HepG2 (cell line): ENCODE data around the gene ITPR1. TPM values are rescaled to one million over a fixed set of nuclear protein-coding genes. Genes with fewer than 3 reads are reported as not detected.

Source experiments
- CAMTA2 ChIP-seq: sonication (generic); formaldehyde crosslinking; IDR thresholded peaks from 2 replicates; pipeline ENCODE4 v1.4.0; 2020; ENCODE audit warnings: mild to moderate bottlenecking, missing genetic modification reagents, borderline replicate concordance
- SMAD1 ChIP-seq: sonication (generic); formaldehyde crosslinking; IDR thresholded peaks from 2 replicates; pipeline ENCODE4 v1.4.0; 2020; ENCODE audit warnings: missing genetic modification reagents, low read depth, mild to moderate bottlenecking, borderline replicate concordance
- ZBTB2 ChIP-seq: sonication (generic); formaldehyde crosslinking; IDR thresholded peaks from 2 replicates; pipeline ENCODE4 v1.8.0; 2022; ENCODE audit warnings: low read depth, missing genetic modification reagents
- ZBTB25 ChIP-seq: IDR thresholded peaks from 2 replicates; pipeline ENCODE4 v1.6.1; 2018; ENCODE audit warnings: missing genetic modification reagents
- ZNF232 ChIP-seq: sonication (generic); formaldehyde crosslinking; IDR thresholded peaks from 2 replicates; pipeline ENCODE4 v1.4.0; 2020; ENCODE audit warnings: missing genetic modification reagents, borderline replicate concordance
- ZNF263 ChIP-seq: sonication (generic); formaldehyde crosslinking; IDR thresholded peaks from 2 replicates; pipeline ENCODE4 v1.4.0; 2020; ENCODE audit warnings: missing genetic modification reagents
- polyA plus RNA-seq, 8 experiments: library from polyadenylated mRNA; depleted of rRNA in 3 of 8; stranded (reverse) in 7 of 8; unstranded in 1 of 8; fragments of >200 nt; fragmentation: Illumina TruSeq in 4 of 8; extraction: Trizol in 4 of 8; gene quantifications; 2 replicates each; pipeline versions ENCODE4 v1.2.1 to v1.2.3, GENCODE V29; 2011 to 2016; ENCODE audit warnings: low read depth in 4 of 8, missing spikeins in 1 of 8, mixed read lengths in 1 of 8; ENCODE audit not compliant: insufficient read depth in 1 of 8
- total RNA-seq, 5 experiments: library from RNA; depleted of rRNA; stranded (reverse); fragments of >200 nt; fragmentation: Illumina TruSeq; extraction: Trizol; gene quantifications; 2 replicates each; pipeline ENCODE4 v1.2.3, GENCODE V29; 2016; ENCODE audit warnings: low read depth in 1 of 5
- TF ChIP-seq, protein P1 (sequence below): sonication (generic); formaldehyde crosslinking; IDR thresholded peaks from 2 replicates; pipeline ENCODE4 v1.4.0; 2020; ENCODE audit warnings: missing genetic modification reagents, borderline replicate concordance
- TF ChIP-seq, protein P2 (sequence below): sonication (generic); formaldehyde crosslinking; IDR thresholded peaks from 2 replicates; pipeline ENCODE4 v1.5.0; 2020; ENCODE audit warnings: mild to moderate bottlenecking, missing genetic modification reagents, borderline replicate concordance
- TF ChIP-seq, protein P3 (sequence below): sonication (generic); formaldehyde crosslinking; IDR thresholded peaks from 2 replicates; pipeline ENCODE4 v1.8.0; 2022; ENCODE audit warnings: missing genetic modification reagents, low read depth, mild to moderate bottlenecking, borderline replicate concordance
- TF ChIP-seq, protein P4 (sequence below): sonication (generic); formaldehyde crosslinking; IDR thresholded peaks from 2 replicates; pipeline ENCODE4 v1.5.1; 2020; ENCODE audit warnings: mild to moderate bottlenecking, moderate library complexity, missing genetic modification reagents

Gene ITPR1
- total and polyA plus RNA-seq, 2 of the 13 experiments (the other 11 are each of a cell fraction or from before 2014, with no cell fraction given), result 10.0 to 11.4 TPM

GRCh38 chr3:4493014-4493940, at the start of gene ITPR1 (continued):
- TF ChIP-seq, protein P1, sequence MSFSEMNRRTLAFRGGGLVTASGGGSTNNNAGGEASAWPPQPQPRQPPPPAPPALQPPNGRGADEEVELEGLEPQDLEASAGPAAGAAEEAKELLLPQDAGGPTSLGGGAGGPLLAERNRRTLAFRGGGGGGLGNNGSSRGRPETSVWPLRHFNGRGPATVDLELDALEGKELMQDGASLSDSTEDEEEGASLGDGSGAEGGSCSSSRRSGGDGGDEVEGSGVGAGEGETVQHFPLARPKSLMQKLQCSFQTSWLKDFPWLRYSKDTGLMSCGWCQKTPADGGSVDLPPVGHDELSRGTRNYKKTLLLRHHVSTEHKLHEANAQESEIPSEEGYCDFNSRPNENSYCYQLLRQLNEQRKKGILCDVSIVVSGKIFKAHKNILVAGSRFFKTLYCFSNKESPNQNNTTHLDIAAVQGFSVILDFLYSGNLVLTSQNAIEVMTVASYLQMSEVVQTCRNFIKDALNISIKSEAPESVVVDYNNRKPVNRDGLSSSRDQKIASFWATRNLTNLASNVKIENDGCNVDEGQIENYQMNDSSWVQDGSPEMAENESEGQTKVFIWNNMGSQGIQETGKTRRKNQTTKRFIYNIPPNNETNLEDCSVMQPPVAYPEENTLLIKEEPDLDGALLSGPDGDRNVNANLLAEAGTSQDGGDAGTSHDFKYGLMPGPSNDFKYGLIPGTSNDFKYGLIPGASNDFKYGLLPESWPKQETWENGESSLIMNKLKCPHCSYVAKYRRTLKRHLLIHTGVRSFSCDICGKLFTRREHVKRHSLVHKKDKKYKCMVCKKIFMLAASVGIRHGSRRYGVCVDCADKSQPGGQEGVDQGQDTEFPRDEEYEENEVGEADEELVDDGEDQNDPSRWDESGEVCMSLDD, result no peak
- TF ChIP-seq, protein P2, sequence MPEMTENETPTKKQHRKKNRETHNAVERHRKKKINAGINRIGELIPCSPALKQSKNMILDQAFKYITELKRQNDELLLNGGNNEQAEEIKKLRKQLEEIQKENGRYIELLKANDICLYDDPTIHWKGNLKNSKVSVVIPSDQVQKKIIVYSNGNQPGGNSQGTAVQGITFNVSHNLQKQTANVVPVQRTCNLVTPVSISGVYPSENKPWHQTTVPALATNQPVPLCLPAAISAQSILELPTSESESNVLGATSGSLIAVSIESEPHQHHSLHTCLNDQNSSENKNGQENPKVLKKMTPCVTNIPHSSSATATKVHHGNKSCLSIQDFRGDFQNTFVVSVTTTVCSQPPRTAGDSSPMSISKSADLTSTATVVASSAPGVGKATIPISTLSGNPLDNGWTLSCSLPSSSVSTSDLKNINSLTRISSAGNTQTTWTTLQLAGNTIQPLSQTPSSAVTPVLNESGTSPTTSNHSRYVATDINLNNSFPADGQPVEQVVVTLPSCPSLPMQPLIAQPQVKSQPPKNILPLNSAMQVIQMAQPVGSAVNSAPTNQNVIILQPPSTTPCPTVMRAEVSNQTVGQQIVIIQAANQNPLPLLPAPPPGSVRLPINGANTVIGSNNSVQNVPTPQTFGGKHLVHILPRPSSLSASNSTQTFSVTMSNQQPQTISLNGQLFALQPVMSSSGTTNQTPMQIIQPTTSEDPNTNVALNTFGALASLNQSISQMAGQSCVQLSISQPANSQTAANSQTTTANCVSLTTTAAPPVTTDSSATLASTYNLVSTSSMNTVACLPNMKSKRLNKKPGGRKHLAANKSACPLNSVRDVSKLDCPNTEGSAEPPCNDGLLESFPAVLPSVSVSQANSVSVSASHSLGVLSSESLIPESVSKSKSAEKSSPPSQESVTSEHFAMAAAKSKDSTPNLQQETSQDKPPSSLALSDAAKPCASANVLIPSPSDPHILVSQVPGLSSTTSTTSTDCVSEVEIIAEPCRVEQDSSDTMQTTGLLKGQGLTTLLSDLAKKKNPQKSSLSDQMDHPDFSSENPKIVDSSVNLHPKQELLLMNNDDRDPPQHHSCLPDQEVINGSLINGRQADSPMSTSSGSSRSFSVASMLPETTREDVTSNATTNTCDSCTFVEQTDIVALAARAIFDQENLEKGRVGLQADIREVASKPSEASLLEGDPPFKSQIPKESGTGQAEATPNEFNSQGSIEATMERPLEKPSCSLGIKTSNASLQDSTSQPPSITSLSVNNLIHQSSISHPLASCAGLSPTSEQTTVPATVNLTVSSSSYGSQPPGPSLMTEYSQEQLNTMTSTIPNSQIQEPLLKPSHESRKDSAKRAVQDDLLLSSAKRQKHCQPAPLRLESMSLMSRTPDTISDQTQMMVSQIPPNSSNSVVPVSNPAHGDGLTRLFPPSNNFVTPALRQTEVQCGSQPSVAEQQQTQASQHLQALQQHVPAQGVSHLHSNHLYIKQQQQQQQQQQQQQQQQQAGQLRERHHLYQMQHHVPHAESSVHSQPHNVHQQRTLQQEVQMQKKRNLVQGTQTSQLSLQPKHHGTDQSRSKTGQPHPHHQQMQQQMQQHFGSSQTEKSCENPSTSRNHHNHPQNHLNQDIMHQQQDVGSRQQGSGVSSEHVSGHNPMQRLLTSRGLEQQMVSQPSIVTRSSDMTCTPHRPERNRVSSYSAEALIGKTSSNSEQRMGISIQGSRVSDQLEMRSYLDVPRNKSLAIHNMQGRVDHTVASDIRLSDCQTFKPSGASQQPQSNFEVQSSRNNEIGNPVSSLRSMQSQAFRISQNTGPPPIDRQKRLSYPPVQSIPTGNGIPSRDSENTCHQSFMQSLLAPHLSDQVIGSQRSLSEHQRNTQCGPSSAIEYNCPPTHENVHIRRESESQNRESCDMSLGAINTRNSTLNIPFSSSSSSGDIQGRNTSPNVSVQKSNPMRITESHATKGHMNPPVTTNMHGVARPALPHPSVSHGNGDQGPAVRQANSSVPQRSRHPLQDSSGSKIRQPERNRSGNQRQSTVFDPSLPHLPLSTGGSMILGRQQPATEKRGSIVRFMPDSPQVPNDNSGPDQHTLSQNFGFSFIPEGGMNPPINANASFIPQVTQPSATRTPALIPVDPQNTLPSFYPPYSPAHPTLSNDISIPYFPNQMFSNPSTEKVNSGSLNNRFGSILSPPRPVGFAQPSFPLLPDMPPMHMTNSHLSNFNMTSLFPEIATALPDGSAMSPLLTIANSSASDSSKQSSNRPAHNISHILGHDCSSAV (CRISPR knock-in tag), result no peak
- TF ChIP-seq ZBTB25 (CRISPR knock-in tag) (0 out of 2 replicates have a peak, but pooled peaks have one; percentile 57), ZNF232 (CRISPR knock-in tag) (no peak), SMAD1 (no peak), ZNF263 (CRISPR knock-in tag) (peak; percentile 77), ZBTB2 (CRISPR knock-in tag) (0 out of 2 replicates have a peak, but pooled peaks have one; percentile 44), CAMTA2 (no peak)
- TF ChIP-seq, protein P3, sequence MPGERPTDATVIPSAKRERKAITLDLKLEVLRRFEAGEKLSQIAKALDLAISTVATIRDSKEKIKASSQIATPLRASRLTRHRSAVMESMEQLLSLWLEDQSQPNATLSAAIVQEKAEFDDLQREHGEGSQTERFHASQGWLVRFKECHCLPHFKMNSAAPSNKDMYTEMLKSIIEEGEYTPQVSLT, result no peak
- TF ChIP-seq, protein P4, sequence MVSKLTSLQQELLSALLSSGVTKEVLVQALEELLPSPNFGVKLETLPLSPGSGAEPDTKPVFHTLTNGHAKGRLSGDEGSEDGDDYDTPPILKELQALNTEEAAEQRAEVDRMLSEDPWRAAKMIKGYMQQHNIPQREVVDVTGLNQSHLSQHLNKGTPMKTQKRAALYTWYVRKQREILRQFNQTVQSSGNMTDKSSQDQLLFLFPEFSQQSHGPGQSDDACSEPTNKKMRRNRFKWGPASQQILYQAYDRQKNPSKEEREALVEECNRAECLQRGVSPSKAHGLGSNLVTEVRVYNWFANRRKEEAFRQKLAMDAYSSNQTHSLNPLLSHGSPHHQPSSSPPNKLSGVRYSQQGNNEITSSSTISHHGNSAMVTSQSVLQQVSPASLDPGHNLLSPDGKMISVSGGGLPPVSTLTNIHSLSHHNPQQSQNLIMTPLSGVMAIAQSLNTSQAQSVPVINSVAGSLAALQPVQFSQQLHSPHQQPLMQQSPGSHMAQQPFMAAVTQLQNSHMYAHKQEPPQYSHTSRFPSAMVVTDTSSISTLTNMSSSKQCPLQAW, result peak; percentile 82
